Spleen (tissue), 11 donors: Measurements from ENCODE around the gene CKM. TPM values are rescaled to one million over a fixed set of nuclear protein-coding genes. Genes with fewer than 3 reads are reported as not detected.

ENCODE experiments used
- DNase-seq: peaks from one replicate; pipeline ENCODE4 v3.0.0-alpha.2; 2020
- H3K27ac ChIP-seq, 8 donors: fragments of 200-600 bp; sonication (generic) in 7 of 8; 1 replicate in 4 of 8; 2 replicates in 4 of 8; pipeline versions ENCODE4 v1.5.0 to v1.8.0; 2016 to 2021; ENCODE audit warnings: inconsistent platforms in 4 of 8, mild to moderate bottlenecking in 4 of 8, moderate library complexity in 1 of 8
- H3K27me3 ChIP-seq, 7 donors: fragments of 200-600 bp; sonication (generic) in 6 of 7; replicated peaks in 1 of 7; 1 replicate in 4 of 7; 2 replicates in 3 of 7; pipeline versions ENCODE4 v1.5.0 to v1.8.0; 2016 to 2021; ENCODE audit warnings: inconsistent platforms in 3 of 7, mild to moderate bottlenecking in 1 of 7
- H3K36me3 ChIP-seq, 6 donors: fragments of 200-600 bp; sonication (generic) in 5 of 6; 1 replicate in 4 of 6; 2 replicates in 2 of 6; pipeline versions ENCODE4 v1.5.0 to v1.8.0; 2016 to 2021; ENCODE audit warnings: inconsistent platforms in 2 of 6
- H3K4me1 ChIP-seq, 6 donors: fragments of 200-600 bp; sonication (generic) in 5 of 6; 1 replicate in 3 of 6; 2 replicates in 3 of 6; pipeline versions ENCODE4 v1.5.0 to v1.8.0; 2016 to 2021; ENCODE audit warnings: inconsistent platforms in 3 of 6
- H3K4me3 ChIP-seq, 8 donors: fragments of 200-600 bp; sonication (generic) in 7 of 8; 1 replicate in 4 of 8; 2 replicates in 4 of 8; pipeline versions ENCODE4 v1.5.0 to v1.8.0; 2016 to 2021; ENCODE audit warnings: inconsistent platforms in 4 of 8, mild to moderate bottlenecking in 4 of 8, moderate library complexity in 2 of 8
- H3K9me3 ChIP-seq, 8 donors: fragments of 200-600 bp; sonication (generic) in 7 of 8; 1 replicate in 4 of 8; 2 replicates in 4 of 8; pipeline versions ENCODE4 v1.5.0 to v1.8.0; 2016 to 2021; ENCODE audit warnings: inconsistent platforms in 4 of 8
- POLR2A ChIP-seq, 3 donors: fragments of 450-650 bp; IDR thresholded peaks; one replicate each; pipeline ENCODE4 v1.5.1; 2017; ENCODE audit warnings: antibody characterized with exemption in 3 of 3, mild to moderate bottlenecking in 1 of 3
- POLR2AphosphoS5 ChIP-seq, 3 donors: sonication (generic); formaldehyde crosslinking; IDR thresholded peaks; one replicate each; pipeline ENCODE4 v1.5.1; 2017; ENCODE audit warnings: antibody characterized with exemption in 3 of 3
- WGBS, 5 donors: extraction: QIAGEN DNeasy Blood & Tissue Kit in 3 of 5; methylation state at CpG; one replicate each; pipeline versions ENCODE4 v1.1.5 to v1.1.7; 2013 to 2018; 5-methylcytosine and 5-hydroxymethylcytosine counted together
- intact Hi-C: fragments of 100-400 bp; cut with DNase I; formaldehyde crosslinking; loops from one replicate; pipeline ENCODE4 v1.15.0; 2023; ENCODE audit warnings: low total_unique reads
- polyA plus RNA-seq, 3 donors: library from polyadenylated mRNA; stranded (reverse); fragments of 200-250 nt; gene quantifications; one replicate each; pipeline ENCODE4 v1.2.1, GENCODE V29; 2013
- total RNA-seq, 7 donors: library from RNA; depleted of rRNA in 3 of 7; stranded (reverse); fragments of >200 nt in 3 of 7; fragmentation: NEBNext Ultra II Directional in 4 of 7; extraction: Animal tissue kit (Norgen Biotek cat#: 25700) in 4 of 7; gene quantifications; one replicate each; pipeline versions ENCODE4 v1.1.0 to v1.2.1, GENCODE V29; 2016 to 2021
- TF ChIP-seq, protein P1 (sequence below), 11 experiments: fragments of 200-600 bp in 7 of 11; fragments of 450-650 bp in 4 of 11; sonication (generic) in 4 of 11; IDR thresholded peaks in 8 of 11; conservative IDR thresholded peaks in 3 of 11; 1 replicate in 7 of 11; 2 replicates in 4 of 11; pipeline versions ENCODE4 v1.4.0 to v1.8.0; 2016 to 2021; ENCODE audit warnings: antibody characterized with exemption in 11 of 11, inconsistent platforms in 4 of 11, mild to moderate bottlenecking in 1 of 11
- donor health status: healthy with polysubstance abuse.
- donor health status: DM: no; HTN: no; CAD: no; lungs with moderate emphysema.
- donor health status: DM: no; HTN: no; CAD: no.
- donor health status: Bipolar disorder and iron deficiency.
- donor health status: healthy.
- donor health status: DM: no; HTN: no; CAD: no.
- donor health status: DM: yes; HTN: yes; CAD: no.

The CKM gene
- total and polyA plus RNA-seq, 10 donors: 0.29 to 4.4 (median 0.62) TPM; not detected in 6

DNA sequence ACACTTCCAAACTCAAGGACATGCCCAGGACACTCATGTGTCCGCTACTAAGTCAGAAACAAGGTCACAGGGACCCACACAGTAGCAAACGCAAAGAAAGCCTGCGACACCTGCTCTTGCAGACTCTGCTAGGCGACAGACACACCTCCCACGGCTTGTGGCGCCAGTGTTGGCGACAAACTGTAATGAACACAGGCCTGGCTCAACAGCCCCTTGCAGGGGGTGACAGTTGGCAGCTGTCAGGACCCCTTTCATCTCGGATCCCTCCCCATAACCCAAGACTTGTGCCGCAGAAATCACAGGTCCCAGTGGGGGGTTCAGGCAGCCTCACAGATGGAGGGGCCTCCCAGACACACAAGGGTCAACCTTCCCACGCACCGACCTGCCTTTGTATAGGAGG is 364 bp downstream of the CKM start:
- no peak overlapping the region for H3K27ac ChIP-seq
- 47 to 73% (median 56%) methylated on average over 4 to 11 of the region's 11 CpGs for WGBS, 5 donors
- intact Hi-C loops: no loop called here
- no peaks in the 10 kb centered on the region for H3K9me3 ChIP-seq
- H3K4me1 ChIP-seq: peaks cover 0 to 17% (median 8%) of the 10 kb centered on the region in 6 donors
- no peaks in the 10 kb centered on the region for H3K36me3 ChIP-seq
- TF ChIP-seq POLR2AphosphoS5 (IDR thresholded peaks at IDR 0.05): no peak
- TF ChIP-seq, protein P1, sequence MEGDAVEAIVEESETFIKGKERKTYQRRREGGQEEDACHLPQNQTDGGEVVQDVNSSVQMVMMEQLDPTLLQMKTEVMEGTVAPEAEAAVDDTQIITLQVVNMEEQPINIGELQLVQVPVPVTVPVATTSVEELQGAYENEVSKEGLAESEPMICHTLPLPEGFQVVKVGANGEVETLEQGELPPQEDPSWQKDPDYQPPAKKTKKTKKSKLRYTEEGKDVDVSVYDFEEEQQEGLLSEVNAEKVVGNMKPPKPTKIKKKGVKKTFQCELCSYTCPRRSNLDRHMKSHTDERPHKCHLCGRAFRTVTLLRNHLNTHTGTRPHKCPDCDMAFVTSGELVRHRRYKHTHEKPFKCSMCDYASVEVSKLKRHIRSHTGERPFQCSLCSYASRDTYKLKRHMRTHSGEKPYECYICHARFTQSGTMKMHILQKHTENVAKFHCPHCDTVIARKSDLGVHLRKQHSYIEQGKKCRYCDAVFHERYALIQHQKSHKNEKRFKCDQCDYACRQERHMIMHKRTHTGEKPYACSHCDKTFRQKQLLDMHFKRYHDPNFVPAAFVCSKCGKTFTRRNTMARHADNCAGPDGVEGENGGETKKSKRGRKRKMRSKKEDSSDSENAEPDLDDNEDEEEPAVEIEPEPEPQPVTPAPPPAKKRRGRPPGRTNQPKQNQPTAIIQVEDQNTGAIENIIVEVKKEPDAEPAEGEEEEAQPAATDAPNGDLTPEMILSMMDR (IDR thresholded peaks at IDR 0.05 in 8 of 11, conservative IDR thresholded peaks at IDR 0.05 in 3 of 11): no peak
- TF ChIP-seq POLR2A (IDR thresholded peaks at IDR 0.05): no peak
- DNase-seq: no peak
- no peak overlapping the region for H3K4me3 ChIP-seq
- H3K27me3 ChIP-seq: peaks cover 0 to 77% (median 23%) of the 10 kb centered on the region in 7 donors

DNA sequence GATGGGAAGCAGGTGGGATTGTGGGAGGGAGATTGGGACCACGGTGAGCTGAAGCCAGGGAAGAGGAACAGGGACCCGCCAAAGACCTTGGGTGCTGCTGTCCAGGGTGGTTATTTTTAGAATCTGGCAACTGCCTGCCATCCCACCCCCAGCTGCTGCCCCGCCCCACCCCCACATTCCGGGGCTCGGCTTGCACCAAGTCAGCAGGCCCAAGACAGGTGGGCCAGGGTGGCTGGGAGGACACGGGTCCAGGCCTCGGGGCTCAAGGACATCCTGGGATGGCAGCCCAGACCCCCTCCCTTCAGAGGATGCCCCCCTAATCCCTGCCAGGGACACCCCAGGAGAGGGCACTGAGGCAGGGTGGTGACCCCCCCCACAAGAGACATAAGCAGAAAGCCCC is 827 bp downstream of the CKM start:
- TF ChIP-seq, protein P1 (IDR thresholded peaks at IDR 0.05 in 8 of 11, conservative IDR thresholded peaks at IDR 0.05 in 3 of 11): no peak
- TF ChIP-seq POLR2A (IDR thresholded peaks at IDR 0.05): no peak
- no peak for TF ChIP-seq POLR2AphosphoS5 (IDR thresholded peaks at IDR 0.05)
- intact Hi-C loops: no loop called here
- Histone ChIP-seq H3K9me3 (no peaks in the 10 kb centered on the region), H3K4me1 (peaks cover 0 to 17% (median 8%) of the 10 kb centered on the region in 6 donors), H3K27ac (no peak overlapping the region), H3K27me3 (peaks cover 0 to 81% (median 23%) of the 10 kb centered on the region in 7 donors), H3K36me3 (no peaks in the 10 kb centered on the region), H3K4me3 (no peak overlapping the region)
- 43 to 65% (median 58%) methylated on average over 6 to 7 of the region's 7 CpGs for WGBS, 5 donors
- no peak for DNase-seq

DNA sequence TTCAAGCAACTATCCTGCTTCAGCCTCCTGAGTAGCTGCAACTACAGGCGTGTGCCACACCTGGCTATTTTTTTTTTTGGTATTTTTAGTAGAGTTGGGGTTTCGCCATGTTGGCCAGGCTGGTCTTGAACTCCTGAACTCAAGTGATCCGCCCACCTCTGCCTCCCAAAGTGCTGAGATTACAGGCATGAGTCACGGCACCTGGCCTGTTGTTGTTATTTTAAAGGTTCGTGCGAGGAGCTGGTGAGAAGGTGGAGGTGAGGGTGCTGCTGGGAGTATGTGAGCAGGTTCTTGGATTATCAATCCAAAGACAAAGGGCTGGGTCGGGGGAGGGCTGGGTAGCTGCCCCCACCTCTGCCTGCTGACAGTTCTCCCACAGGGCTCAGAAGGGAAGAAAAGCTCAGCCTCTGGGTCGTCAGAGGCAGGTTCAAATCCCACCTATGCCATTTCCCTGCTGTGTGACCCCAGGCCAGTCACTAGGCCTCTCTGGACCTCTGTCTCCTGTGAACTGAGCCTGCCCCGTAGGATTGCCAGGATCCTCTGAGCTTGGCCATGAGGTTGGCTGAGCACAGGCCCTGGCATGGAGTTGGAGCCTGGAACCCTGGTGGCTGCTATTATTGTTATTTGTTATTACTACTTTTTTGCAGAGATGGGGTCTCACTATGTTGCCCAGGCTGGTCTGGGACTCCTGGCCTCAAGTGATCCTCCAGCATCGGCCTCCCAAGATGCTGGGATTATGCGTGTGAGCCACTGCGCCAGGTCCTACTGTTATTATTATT is 1.5 kb downstream of the CKM start:
- peaks cover 0 to 14% (median 6%) of the 10 kb centered on the region in 6 donors for H3K4me1 ChIP-seq
- H3K27me3 ChIP-seq: peaks cover 0 to 87% (median 23%) of the 10 kb centered on the region in 7 donors
- no peaks in the 10 kb centered on the region for H3K9me3 ChIP-seq
- no peak for TF ChIP-seq POLR2AphosphoS5 (IDR thresholded peaks at IDR 0.05)
- TF ChIP-seq, protein P1 (IDR thresholded peaks at IDR 0.05 in 8 of 11, conservative IDR thresholded peaks at IDR 0.05 in 3 of 11): no peak
- no peak for TF ChIP-seq POLR2A (IDR thresholded peaks at IDR 0.05)
- no peaks in the 10 kb centered on the region for H3K36me3 ChIP-seq
- no peak for DNase-seq
- H3K27ac ChIP-seq: no peak overlapping the region
- intact Hi-C loops: no loop called here
- no peak overlapping the region for H3K4me3 ChIP-seq
- WGBS, 5 donors: 84 to 91% (median 88%) methylated on average over 11 to 12 of the region's 12 CpGs

DNA sequence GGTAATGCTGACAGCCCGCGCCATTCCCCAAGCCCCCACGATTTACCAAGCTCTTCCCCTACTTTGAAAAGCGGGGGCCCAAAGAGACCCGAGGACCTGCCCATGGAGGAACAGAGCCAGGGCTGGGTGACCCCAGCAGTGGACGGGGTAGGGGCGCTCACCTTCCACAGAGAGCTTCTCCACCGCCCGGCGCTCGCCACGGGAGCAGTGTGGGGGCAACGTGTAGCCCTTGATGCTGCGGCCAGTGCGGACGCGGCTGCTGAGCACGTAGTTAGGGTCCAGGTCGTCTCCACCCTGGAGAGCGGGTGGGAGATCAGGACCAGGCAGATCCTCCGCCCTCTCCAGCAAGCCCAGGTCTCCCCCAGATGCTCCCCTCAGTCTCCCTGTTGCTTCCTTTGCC is 7.4 kb downstream of the CKM start:
- Histone ChIP-seq H3K4me3 (no peak overlapping the region), H3K27me3 (peaks cover 0 to 70% (median 2%) of the 10 kb centered on the region in 7 donors), H3K27ac (no peak overlapping the region), H3K9me3 (no peaks in the 10 kb centered on the region), H3K36me3 (no peaks in the 10 kb centered on the region), H3K4me1 (no peaks in the 10 kb centered on the region)
- no peak for DNase-seq
- intact Hi-C loops: no loop called here
- TF ChIP-seq POLR2AphosphoS5 (IDR thresholded peaks at IDR 0.05): no peak
- TF ChIP-seq, protein P1 (IDR thresholded peaks at IDR 0.05 in 8 of 11, conservative IDR thresholded peaks at IDR 0.05 in 3 of 11): no peak
- TF ChIP-seq POLR2A (IDR thresholded peaks at IDR 0.05): no peak
- WGBS, 5 donors: 64 to 76% (median 69%) methylated on average over 12 to 21 of the region's 21 CpGs
